Measurements from ENCODE around the gene CRYL1. TPM values are rescaled to one million over a fixed set of nuclear protein-coding genes. Genes with fewer than 3 reads are reported as not detected.

CRYL1 gene
- total RNA-seq, 1 experiment from 2014 or later, result 3.7 TPM

DNA sequence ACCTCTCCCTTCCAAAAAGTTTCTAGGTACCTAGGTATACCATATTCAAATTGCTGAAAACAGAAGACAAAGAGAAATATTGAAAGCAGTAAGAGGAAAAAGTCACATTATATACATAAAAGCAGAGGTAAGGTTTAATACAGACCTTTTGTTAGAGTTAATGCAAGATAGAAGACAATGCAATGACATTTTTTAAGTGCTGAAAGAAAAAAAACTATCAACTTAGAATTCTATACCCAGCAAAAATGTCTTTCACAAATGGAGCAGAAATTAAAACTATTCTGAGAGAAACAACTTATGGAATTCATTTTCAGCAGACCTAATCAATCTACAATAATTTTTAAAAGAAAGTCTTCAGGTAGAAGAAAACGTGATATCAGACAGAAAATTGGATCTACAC, 77.2 kb downstream of the CRYL1 start:
- no peak overlapping the region for H3K27ac ChIP-seq (ENCODE audit: insufficient read length, low read depth, low read length)
- Mint-ChIP-seq H3K27me3 (ENCODE audit: low read depth) (no peaks in the 10 kb centered on the region), H3K4me1 (no peaks in the 10 kb centered on the region), H3K4me3 (no peak overlapping the region), H3K27ac (no peak overlapping the region), H3K36me3 (ENCODE audit: insufficient read depth in 1 of 3, low read depth in 3 of 3) (peaks cover 0 to 23% (median 3%) of the 10 kb centered on the region in 3 experiments; a peak in 5 of 7 replicates), H3K9me3 (peaks cover 27 to 35% of the 10 kb centered on the region in 2 experiments)
- H2AFZ ChIP-seq (ENCODE audit: low read length), result no peak overlapping the region
- H4K20me1 ChIP-seq (ENCODE audit: control insufficient read depth, insufficient read depth, insufficient read length), result no peaks in the 10 kb centered on the region
- no peaks in the 10 kb centered on the region for H3K27me3 ChIP-seq (ENCODE audit: insufficient read depth, low read length)
- no peak overlapping the region for H3K4me2 ChIP-seq (ENCODE audit: insufficient read depth, insufficient read length, low read length)
- no peak overlapping the region for H3K4ac ChIP-seq (ENCODE audit: low read depth, low read length)
- no peak overlapping the region for H4K91ac ChIP-seq (ENCODE audit: insufficient read length, low read depth, low read length)
- DNase-seq, result no peak
- no peak overlapping the region for H4K5ac ChIP-seq (ENCODE audit: insufficient read length, low read depth, low read length)
- H2BK15ac ChIP-seq (ENCODE audit: low read depth, low read length), result no peak overlapping the region
- H3K9me3 ChIP-seq (ENCODE audit: control insufficient read depth, low read depth, low read length), result no peaks in the 10 kb centered on the region
- H3K23me2 ChIP-seq (ENCODE audit: insufficient read length, low read depth, low read length, poor library complexity, severe bottlenecking), result no peaks in the 10 kb centered on the region
- H3K23ac ChIP-seq (ENCODE audit: insufficient read length, low read depth, low read length), result no peak overlapping the region
- H2BK20ac ChIP-seq (ENCODE audit: low read depth, low read length, poor library complexity, severe bottlenecking), result no peak overlapping the region
- no peak overlapping the region for H2AK5ac ChIP-seq (ENCODE audit: insufficient read length, low read length)
- no peak overlapping the region for H4K8ac ChIP-seq (replicated peaks; ENCODE audit: insufficient read length, low read depth, low read length)
- no peaks in the 10 kb centered on the region for H3K4me1 ChIP-seq (ENCODE audit: insufficient read depth, low read length)
- no peak overlapping the region for H3K14ac ChIP-seq (ENCODE audit: insufficient read depth, low read length)
- H3K18ac ChIP-seq (ENCODE audit: insufficient read length, low read depth, low read length), result no peak overlapping the region
- no CpG with 5 or more reads among the region's 1 CpG for WGBS (ENCODE audit: extremely low coverage, insufficient read length, low lambda C conversion rate)
- no peak overlapping the region for H3K56ac ChIP-seq (ENCODE audit: insufficient read length, low read depth, low read length)
- H3T11ph ChIP-seq (ENCODE audit: low read length), result no peak overlapping the region
- H2BK5ac ChIP-seq (ENCODE audit: insufficient read length, low read length), result no peak overlapping the region
- H3K79me2 ChIP-seq (ENCODE audit: insufficient read depth, low read length), result no peaks in the 10 kb centered on the region
- no peak overlapping the region for H2BK120ac ChIP-seq (ENCODE audit: low read depth, low read length, poor library complexity, severe bottlenecking)
- H2BK12ac ChIP-seq (ENCODE audit: insufficient read length, low read depth, low read length), result no peak overlapping the region
- TF ChIP-seq, protein P1, sequence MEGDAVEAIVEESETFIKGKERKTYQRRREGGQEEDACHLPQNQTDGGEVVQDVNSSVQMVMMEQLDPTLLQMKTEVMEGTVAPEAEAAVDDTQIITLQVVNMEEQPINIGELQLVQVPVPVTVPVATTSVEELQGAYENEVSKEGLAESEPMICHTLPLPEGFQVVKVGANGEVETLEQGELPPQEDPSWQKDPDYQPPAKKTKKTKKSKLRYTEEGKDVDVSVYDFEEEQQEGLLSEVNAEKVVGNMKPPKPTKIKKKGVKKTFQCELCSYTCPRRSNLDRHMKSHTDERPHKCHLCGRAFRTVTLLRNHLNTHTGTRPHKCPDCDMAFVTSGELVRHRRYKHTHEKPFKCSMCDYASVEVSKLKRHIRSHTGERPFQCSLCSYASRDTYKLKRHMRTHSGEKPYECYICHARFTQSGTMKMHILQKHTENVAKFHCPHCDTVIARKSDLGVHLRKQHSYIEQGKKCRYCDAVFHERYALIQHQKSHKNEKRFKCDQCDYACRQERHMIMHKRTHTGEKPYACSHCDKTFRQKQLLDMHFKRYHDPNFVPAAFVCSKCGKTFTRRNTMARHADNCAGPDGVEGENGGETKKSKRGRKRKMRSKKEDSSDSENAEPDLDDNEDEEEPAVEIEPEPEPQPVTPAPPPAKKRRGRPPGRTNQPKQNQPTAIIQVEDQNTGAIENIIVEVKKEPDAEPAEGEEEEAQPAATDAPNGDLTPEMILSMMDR (conservative IDR thresholded peaks at IDR 0.05), result no peak
- no peak overlapping the region for H3K9ac ChIP-seq (ENCODE audit: extremely low read depth, insufficient read length, low read length)
- H3K79me1 ChIP-seq (ENCODE audit: insufficient read depth, low read depth, low read length, poor library complexity, severe bottlenecking), result no peaks in the 10 kb centered on the region
